Vagina (tissue), 2 donors: Measurements from ENCODE around the gene RPTN.

Source experiments
- CTCF ChIP-seq, 3 experiments: fragments of 450-650 bp in 2 of 3; fragments of 200-600 bp in 1 of 3; sonication (generic) in 1 of 3; IDR thresholded peaks; one replicate each; pipeline ENCODE4 v1.5.1; 2017 to 2019; ENCODE audit warnings: antibody characterized with exemption in 3 of 3, mild to moderate bottlenecking in 2 of 3, moderate library complexity in 2 of 3
- POLR2A ChIP-seq, 2 donors: fragments of 450-650 bp; IDR thresholded peaks; one replicate each; pipeline ENCODE4 v1.6.1; 2017; ENCODE audit warnings: antibody characterized with exemption in 2 of 2, mild to moderate bottlenecking in 2 of 2, moderate library complexity in 2 of 2

- TF ChIP-seq POLR2A (IDR thresholded peaks at IDR 0.05) (no peak), CTCF (IDR thresholded peaks at IDR 0.05) (no peak)
These were observed 9.0 kb upstream of the RPTN start for GRCh38 chr1:152167835-152168534.
